SK-N-MC (cell line): Measurements from ENCODE around the gene NPTX1.

ENCODE experiments used
- EZH2 ChIP-seq: fragments of 200-600 bp; sonication (generic); IDR thresholded peaks from one replicate; pipeline ENCODE4 v1.6.1; 2017; ENCODE audit warnings: antibody characterized with exemption
- POLR2AphosphoS5 ChIP-seq: IDR thresholded peaks from 2 replicates; pipeline ENCODE4 v1.6.1; 2012; ENCODE audit warnings: mild to moderate bottlenecking, low read depth, low read length, borderline replicate concordance

DNA sequence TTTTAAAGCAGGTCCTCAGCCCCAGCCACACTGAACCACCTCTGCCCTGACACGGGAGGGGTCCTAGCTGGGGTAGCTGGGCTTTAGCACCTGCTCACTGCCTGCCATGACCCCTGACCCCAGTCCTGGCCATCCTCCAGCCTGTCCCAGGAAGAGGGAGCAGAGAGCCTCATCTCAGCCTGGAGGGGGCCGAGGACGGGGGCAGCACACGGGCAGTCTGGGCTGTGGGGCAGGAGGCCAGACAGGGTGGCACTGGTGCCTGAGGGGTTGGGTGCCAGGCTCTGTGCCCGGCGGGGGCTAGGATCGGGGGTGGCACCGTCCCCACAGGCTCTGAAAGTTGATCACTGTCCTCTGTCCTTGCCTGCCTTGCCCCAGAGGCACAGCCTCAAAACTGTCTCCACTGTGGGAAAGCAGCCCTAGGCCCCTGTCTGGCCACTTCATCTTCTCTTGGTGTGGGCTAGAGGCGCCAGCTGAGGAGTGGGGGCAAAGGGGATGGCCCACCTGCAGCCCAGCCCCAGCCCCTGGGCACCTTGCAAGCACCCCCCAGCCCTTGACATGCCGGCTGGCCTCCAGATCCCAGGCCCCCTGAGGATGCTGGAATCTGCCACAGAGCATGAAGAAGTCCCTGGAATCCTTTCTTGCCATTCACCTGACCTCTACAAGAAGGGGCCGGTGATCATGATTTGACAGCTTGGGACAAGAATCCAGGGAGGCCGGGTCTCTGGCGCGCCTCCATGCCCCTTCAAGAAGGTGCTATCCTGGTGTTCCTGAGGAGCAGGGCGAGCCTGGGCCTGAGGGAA is 45.8 kb downstream of the NPTX1 start:
- TF ChIP-seq EZH2: no peak
- TF ChIP-seq POLR2AphosphoS5: no peak
